Smooth muscle cell (in vitro differentiated cells): ENCODE results near the gene PFKP. TPM values are rescaled to one million over a fixed set of nuclear protein-coding genes. Genes with fewer than 3 reads are reported as not detected.

ENCODE experiments used
- DNase-seq: peaks from one replicate; lab custom pipeline; 2025; ENCODE audit not compliant: unreplicated experiment; lab: John Stamatoyannopoulos, UW
- H2AFZ ChIP-seq: fragments of 200-600 bp; sonication (generic); 2 replicates; pipeline ENCODE4 v1.6.0; 2016; ENCODE audit warnings: antibody characterized with exemption, low read depth, mild to moderate bottlenecking
- H3F3A ChIP-seq: fragments of 200-600 bp; sonication (generic); 2 replicates; pipeline ENCODE4 v1.6.0; 2017; ENCODE audit warnings: antibody characterized with exemption, low read depth
- H3K27ac ChIP-seq: fragments of 200-600 bp; sonication (generic); 2 replicates; pipeline ENCODE4 v1.5.1; 2016; ENCODE audit warnings: low read depth, mild to moderate bottlenecking
- H3K27me3 ChIP-seq: fragments of 200-600 bp; sonication (generic); 2 replicates; pipeline ENCODE4 v1.6.1; 2016; ENCODE audit warnings: low read depth, mild to moderate bottlenecking
- H3K36me3 ChIP-seq: fragments of 200-600 bp; sonication (generic); 2 replicates; pipeline ENCODE4 v1.5.1; 2016; ENCODE audit warnings: low read depth
- H3K4me1 ChIP-seq: fragments of 200-600 bp; sonication (generic); 2 replicates; pipeline ENCODE4 v1.5.1; 2016; ENCODE audit warnings: low read depth
- H3K4me2 ChIP-seq: fragments of 200-600 bp; sonication (generic); 2 replicates; pipeline ENCODE4 v1.6.0; 2016; ENCODE audit warnings: mild to moderate bottlenecking
- H3K4me3 ChIP-seq: fragments of 200-600 bp; sonication (generic); 2 replicates; pipeline ENCODE4 v1.5.1; 2016; ENCODE audit warnings: mild to moderate bottlenecking
- H3K79me2 ChIP-seq: fragments of 200-600 bp; sonication (generic); 2 replicates; pipeline ENCODE4 v1.6.0; 2016; ENCODE audit warnings: low read depth, mild to moderate bottlenecking
- H3K9ac ChIP-seq: fragments of 200-600 bp; sonication (generic); 2 replicates; pipeline ENCODE4 v1.6.0; 2016; ENCODE audit warnings: low read depth
- H3K9me3 ChIP-seq: fragments of 200-600 bp; sonication (generic); replicated peaks from 2 replicates; pipeline ENCODE4 v1.5.1; 2016; ENCODE audit warnings: low read depth
- H4K20me1 ChIP-seq: fragments of 200-600 bp; sonication (generic); 2 replicates; pipeline ENCODE4 v1.6.0; 2016; ENCODE audit warnings: low read depth
- WGBS: methylation state at CpG from one replicate; pipeline ENCODE4 v1.1.7; 2016; ENCODE audit warnings: low lambda C conversion rate; 5-methylcytosine and 5-hydroxymethylcytosine counted together
- polyA plus RNA-seq: library from polyadenylated mRNA; unstranded; fragments of >200 nt; fragmentation: Nextera tagmentation; extraction: Ambion mirVana; gene quantifications from 2 replicates; pipeline ENCODE4 v1.2.1, GENCODE V29; 2016
- total RNA-seq: library from RNA; depleted of rRNA; stranded (reverse); fragments of >200 nt; gene quantifications from 2 replicates; pipeline ENCODE4 v1.2.3, GENCODE V29; 2014
- TF ChIP-seq, protein P1 (sequence below): fragments of 200-600 bp; sonication (generic); IDR thresholded peaks from 2 replicates; pipeline ENCODE4 v1.5.1; 2017; ENCODE audit warnings: borderline replicate concordance, mild to moderate bottlenecking, antibody characterized with exemption; ENCODE audit not compliant: insufficient read depth, poor library complexity, severe bottlenecking

PFKP gene
- total and polyA plus RNA-seq, 2 experiments from 2014 or later = 178 to 203 TPM

DNA sequence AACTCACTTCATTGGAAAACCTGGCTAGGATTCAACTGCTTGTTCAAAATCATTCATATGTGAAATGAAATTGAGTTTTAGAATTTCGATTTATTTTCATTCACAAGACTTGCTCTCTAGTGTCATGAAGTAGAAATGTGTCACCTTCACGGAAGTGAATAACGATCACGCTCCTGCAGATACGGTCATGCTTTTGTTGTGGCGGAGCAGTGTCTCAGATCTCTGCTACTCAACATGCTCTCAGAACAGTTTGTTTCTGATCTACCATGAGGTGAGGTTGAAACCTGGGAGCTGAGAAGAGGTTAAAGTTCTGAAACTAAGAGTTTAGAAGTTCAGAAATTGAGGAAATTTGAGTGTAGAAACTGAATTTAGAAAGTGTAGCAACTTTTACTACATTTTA lies 119.0 kb downstream of the PFKP start:
- H4K20me1 ChIP-seq = no peaks in the 10 kb centered on the region
- no peak overlapping the region for H3K4me3 ChIP-seq
- WGBS = 97% methylated on average over 6 of the region's 6 CpGs
- DNase-seq = no peak
- no peaks in the 10 kb centered on the region for H3F3A ChIP-seq
- H3K9ac ChIP-seq = no peak overlapping the region
- H3K27me3 ChIP-seq = no peaks in the 10 kb centered on the region
- H3K4me1 ChIP-seq = no peaks in the 10 kb centered on the region
- no peak overlapping the region for H2AFZ ChIP-seq
- no peak overlapping the region for H3K27ac ChIP-seq
- no peaks in the 10 kb centered on the region for H3K36me3 ChIP-seq
- TF ChIP-seq, protein P1, sequence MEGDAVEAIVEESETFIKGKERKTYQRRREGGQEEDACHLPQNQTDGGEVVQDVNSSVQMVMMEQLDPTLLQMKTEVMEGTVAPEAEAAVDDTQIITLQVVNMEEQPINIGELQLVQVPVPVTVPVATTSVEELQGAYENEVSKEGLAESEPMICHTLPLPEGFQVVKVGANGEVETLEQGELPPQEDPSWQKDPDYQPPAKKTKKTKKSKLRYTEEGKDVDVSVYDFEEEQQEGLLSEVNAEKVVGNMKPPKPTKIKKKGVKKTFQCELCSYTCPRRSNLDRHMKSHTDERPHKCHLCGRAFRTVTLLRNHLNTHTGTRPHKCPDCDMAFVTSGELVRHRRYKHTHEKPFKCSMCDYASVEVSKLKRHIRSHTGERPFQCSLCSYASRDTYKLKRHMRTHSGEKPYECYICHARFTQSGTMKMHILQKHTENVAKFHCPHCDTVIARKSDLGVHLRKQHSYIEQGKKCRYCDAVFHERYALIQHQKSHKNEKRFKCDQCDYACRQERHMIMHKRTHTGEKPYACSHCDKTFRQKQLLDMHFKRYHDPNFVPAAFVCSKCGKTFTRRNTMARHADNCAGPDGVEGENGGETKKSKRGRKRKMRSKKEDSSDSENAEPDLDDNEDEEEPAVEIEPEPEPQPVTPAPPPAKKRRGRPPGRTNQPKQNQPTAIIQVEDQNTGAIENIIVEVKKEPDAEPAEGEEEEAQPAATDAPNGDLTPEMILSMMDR = no peak
- H3K9me3 ChIP-seq = no peaks in the 10 kb centered on the region
- no peak overlapping the region for H3K4me2 ChIP-seq
- H3K79me2 ChIP-seq = no peaks in the 10 kb centered on the region

Other genes starting within 250 kb of the PFKP start
- 55.9 and 61.3 TPM in 2 replicates for gene PITRM1, start 105.2 kb downstream of the PFKP start, total RNA-seq
- 49.2 and 53.8 TPM in 2 replicates for gene PITRM1, start 105.2 kb downstream of the PFKP start, polyA plus RNA-seq